GM12872 (cell line): ENCODE results near the gene ELAC2.

ENCODE experiments used
- CTCF ChIP-seq: IDR thresholded peaks from 3 replicates; pipeline ENCODE4 v1.5.1; 2011; ENCODE audit warnings: low read depth, mild to moderate bottlenecking, low read length, moderate library complexity; ENCODE audit not compliant: insufficient read depth

Gene ELAC2

GRCh38 chr17:13002761-13003453 is 14.9 kb downstream of the ELAC2 start:
- peak; percentile 79 for TF ChIP-seq CTCF

DNA sequence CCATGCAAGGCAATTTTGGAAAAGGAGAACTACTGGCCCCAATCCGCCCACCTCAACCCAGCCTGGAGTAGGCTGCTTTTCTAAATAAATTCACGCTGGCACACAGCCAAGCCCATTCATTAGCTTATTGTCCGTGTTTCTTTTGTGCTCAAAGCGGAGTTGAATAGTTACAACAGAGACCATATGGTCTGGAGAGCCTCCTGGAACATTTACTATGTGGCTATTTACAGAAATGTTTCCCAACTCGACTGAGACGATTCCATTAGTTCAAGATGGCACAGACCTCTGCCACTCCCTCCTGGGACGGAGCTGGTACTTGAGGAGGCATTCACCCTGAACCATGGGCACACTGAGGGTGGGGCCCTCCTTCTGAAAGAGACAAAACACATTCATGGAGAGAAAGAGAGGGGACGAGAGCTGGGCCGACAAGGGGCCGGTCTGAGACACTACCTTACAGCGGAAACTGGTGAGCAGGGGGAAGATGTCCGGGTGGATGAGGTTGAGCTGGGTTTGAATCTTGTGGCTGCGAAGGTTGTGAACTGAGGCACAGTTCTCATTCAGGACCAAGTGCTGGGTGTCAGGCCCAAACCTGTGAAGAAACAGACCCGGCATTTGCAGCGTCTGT is 15.7 kb downstream of the ELAC2 start:
- TF ChIP-seq CTCF: no peak

- TF ChIP-seq CTCF: no peak
Measured at GRCh38 chr17:13000561-13000960, 17.3 kb downstream of the ELAC2 start.

DNA sequence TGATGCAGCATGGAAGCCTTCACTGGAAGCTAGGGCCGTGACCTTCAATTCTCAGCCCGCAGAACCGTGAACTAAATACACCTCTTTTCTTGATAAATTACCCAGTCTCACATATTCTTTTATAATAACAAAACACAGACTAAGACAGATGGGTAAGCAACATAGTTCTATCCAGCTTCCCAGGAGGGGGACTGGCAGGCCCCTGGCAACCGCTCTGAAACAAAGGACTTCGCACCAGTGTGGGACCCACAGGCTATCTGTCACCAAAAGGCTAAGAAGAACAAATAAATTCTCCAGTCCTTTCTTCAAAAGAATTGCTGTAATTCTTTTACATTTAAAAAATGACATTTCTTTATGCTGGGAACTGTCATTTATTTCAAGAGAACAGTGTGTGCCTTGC is 19.0 kb downstream of the ELAC2 start:
- no peak for TF ChIP-seq CTCF

GRCh38 chr17:12998461-12998860 is 19.4 kb downstream of the ELAC2 start:
- no peak for TF ChIP-seq CTCF

- TF ChIP-seq CTCF: no peak
Measured at GRCh38 chr17:12996941-12997340, 20.9 kb downstream of the ELAC2 start.

DNA sequence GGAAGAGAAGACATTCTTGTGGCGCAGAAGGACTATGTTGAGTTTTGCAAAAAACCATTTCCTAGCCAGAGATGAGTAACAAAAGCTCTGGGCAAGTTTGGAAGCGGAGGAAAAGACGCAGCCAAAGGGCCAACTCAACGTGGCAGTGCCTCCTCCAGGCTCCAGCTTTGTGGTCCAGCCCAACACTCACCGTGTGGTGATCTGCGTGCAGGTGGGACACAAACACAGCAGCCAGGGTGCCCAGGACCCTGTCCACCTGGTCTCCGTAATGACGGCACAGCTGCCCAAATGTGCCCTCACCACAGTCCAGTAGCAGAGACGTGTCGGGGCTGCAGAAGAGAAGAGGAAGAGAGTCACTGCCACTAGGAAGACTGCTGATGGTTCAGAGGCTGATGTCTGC is 21.5 kb downstream of the ELAC2 start:
- no peak for TF ChIP-seq CTCF
